ENCODE data around the gene SLC38A10.

Gene SLC38A10

GRCh38 chr17:81204578-81204977 lies 90.5 kb downstream of the SLC38A10 start:
- H3K4me1 Mint-ChIP-seq (ENCODE audit: low read depth): peaks cover 12% of the 10 kb centered on the region
- no peak overlapping the region for H3K4me3 Mint-ChIP-seq
- H3K9me3 Mint-ChIP-seq: no peaks in the 10 kb centered on the region
- no peaks in the 10 kb centered on the region for H3K27me3 Mint-ChIP-seq
- intact Hi-C loops (cut with micrococcal nuclease): no loop called here
- no peak overlapping the region for H3K27ac Mint-ChIP-seq
- H3K36me3 Mint-ChIP-seq (ENCODE audit: low read depth): peaks cover 76% of the 10 kb centered on the region

GRCh38 chr17:81203136-81203535 lies 92.0 kb downstream of the SLC38A10 start:
- H3K27me3 Mint-ChIP-seq: no peaks in the 10 kb centered on the region
- H3K27ac Mint-ChIP-seq: no peak overlapping the region
- intact Hi-C loops (cut with micrococcal nuclease): no loop called here
- peaks cover 84% of the 10 kb centered on the region for H3K36me3 Mint-ChIP-seq (ENCODE audit: low read depth)
- no peaks in the 10 kb centered on the region for H3K9me3 Mint-ChIP-seq
- no peak overlapping the region for H3K4me3 Mint-ChIP-seq
- H3K4me1 Mint-ChIP-seq (ENCODE audit: low read depth): peaks cover 12% of the 10 kb centered on the region

DNA sequence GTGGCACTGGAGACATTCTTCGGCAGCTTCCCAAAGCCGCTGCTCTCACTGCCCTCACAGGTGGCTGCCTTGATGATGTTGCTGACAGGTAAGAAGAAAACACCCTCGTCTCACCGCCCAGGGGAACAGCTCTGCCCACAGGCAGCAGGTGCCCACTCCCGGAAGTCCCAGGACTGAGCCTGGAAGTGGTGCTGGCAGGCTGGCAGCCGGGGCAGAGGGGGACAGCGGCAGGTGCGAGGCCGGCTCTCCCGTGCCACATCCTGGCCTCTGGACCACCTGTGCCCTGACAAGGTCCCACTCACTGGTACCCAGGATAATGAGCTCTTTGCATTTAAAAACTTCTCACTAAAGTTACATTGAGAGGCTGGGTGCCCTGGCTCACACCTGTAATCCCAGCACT lies 92.8 kb downstream of the SLC38A10 start:
- Mint-ChIP-seq H3K27ac (no peak overlapping the region), H3K4me1 (ENCODE audit: low read depth) (peaks cover 5% of the 10 kb centered on the region), H3K4me3 (no peak overlapping the region), H3K36me3 (ENCODE audit: low read depth) (peaks cover 84% of the 10 kb centered on the region), H3K9me3 (no peaks in the 10 kb centered on the region), H3K27me3 (no peaks in the 10 kb centered on the region)
- intact Hi-C loops (cut with micrococcal nuclease): no loop called here

DNA sequence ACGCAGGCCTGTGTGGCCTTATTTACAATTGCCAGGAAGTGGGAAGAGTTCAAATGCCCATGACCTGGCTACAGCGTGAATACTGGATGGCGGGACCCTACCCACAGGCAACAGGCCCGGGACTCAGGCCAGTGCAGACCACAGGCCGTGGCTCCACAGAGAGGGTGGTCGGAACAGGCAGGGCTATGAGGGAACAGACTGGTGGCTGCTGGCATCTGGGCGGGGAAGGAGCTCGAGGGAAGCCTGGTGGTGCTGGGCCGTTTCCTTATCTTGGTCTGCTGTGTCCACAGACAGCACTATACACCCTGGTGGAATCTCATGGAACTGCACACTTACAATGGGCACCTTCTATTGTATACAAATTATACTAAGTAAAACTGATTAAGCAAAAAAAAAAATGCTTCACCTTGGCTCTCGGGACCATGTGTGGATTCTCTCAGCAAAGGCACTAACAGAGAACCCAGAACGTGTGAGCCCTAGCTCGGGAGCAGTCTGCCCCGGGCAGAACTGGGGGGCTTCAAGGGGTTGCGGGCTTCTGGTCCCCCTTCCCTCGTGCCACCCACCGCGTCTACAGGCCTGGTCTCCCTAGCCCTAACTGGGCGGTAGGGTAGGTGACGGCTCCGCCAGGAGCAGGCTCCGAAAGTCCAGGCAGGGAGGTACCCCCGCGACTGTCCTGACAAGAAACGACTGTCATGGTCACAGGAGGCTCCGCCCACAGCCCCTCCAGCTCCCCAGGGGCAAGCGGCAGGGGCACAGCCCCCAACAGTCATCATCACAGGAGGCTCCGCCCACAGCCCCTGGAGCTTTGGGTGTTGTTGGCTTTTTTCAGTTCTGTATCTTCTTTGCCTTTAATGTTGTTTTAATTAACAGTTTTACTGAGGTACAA lies 94.2 kb downstream of the SLC38A10 start:
- Mint-ChIP-seq H3K27ac (no peak overlapping the region), H3K4me3 (no peak overlapping the region), H3K36me3 (ENCODE audit: low read depth) (peaks cover 85% of the 10 kb centered on the region), H3K9me3 (no peaks in the 10 kb centered on the region), H3K27me3 (no peaks in the 10 kb centered on the region), H3K4me1 (ENCODE audit: low read depth) (peaks cover 5% of the 10 kb centered on the region)
- intact Hi-C loops (cut with micrococcal nuclease): loop anchor here (1.0 kb wide), 1 partner anchor 59 kb away; no protein-coding TSS in a partner anchor

DNA sequence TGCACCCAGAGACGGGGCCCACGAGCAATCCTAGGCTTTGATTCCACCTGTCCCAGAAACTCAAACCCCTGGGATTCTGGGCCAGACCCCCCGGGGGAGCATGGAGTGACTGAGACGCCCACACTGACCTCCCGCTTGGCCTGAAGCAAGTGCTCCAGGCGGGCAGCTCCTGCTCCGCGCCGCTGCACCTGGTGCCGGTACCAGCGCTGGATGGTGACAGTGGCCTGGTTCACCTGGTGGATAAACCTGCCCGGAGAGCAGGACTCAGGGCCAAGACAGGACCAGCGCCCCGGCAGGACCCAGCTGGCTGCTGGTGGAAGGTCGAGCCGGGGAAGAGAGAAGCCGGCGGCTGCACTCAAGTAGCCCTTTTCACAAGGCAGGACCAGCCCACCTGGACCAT lies 94.9 kb downstream of the SLC38A10 start:
- H3K27ac Mint-ChIP-seq: no peak overlapping the region
- no peaks in the 10 kb centered on the region for H3K9me3 Mint-ChIP-seq
- H3K4me3 Mint-ChIP-seq: no peak overlapping the region
- peaks cover 84% of the 10 kb centered on the region for H3K36me3 Mint-ChIP-seq (ENCODE audit: low read depth)
- H3K27me3 Mint-ChIP-seq: no peaks in the 10 kb centered on the region
- H3K4me1 Mint-ChIP-seq (ENCODE audit: low read depth): peaks cover 5% of the 10 kb centered on the region
- intact Hi-C loops (cut with micrococcal nuclease): loop anchor here (1.0 kb wide), 1 partner anchor 58 kb away; no protein-coding TSS in a partner anchor

DNA sequence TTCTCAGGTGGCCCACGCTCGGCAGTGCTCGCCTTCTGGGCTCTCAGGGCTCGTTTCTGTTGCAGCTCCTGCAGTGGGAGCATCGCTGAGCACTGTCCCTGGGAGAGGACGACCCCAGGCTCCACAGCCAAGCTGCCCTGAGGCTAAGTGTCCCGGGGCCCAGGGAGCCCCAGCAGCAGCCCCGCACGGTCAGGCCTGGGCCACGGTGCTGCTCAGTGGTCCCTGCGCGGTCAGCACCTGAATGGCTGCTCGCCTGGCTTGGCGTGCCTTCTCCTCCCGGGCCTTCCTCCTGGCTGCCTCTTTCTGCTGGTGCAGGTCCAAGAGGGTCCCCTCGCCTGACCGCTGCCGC lies 95.7 kb downstream of the SLC38A10 start:
- H3K27me3 Mint-ChIP-seq: no peaks in the 10 kb centered on the region
- peaks cover 5% of the 10 kb centered on the region for H3K4me1 Mint-ChIP-seq (ENCODE audit: low read depth)
- H3K36me3 Mint-ChIP-seq (ENCODE audit: low read depth): peaks cover 84% of the 10 kb centered on the region
- H3K4me3 Mint-ChIP-seq: no peak overlapping the region
- H3K9me3 Mint-ChIP-seq: no peaks in the 10 kb centered on the region
- H3K27ac Mint-ChIP-seq: no peak overlapping the region
- intact Hi-C loops (cut with micrococcal nuclease): no loop called here

- Mint-ChIP-seq H3K36me3 (ENCODE audit: low read depth) (peaks cover 84% of the 10 kb centered on the region), H3K4me3 (no peak overlapping the region), H3K27ac (no peak overlapping the region), H3K27me3 (no peaks in the 10 kb centered on the region), H3K4me1 (ENCODE audit: low read depth) (peaks cover 5% of the 10 kb centered on the region), H3K9me3 (no peaks in the 10 kb centered on the region)
- intact Hi-C loops (cut with micrococcal nuclease): no loop called here
These were observed 96.2 kb downstream of the SLC38A10 start for GRCh38 chr17:81198826-81199481.

- H3K4me1 Mint-ChIP-seq (ENCODE audit: low read depth): peaks cover 5% of the 10 kb centered on the region
- peaks cover 84% of the 10 kb centered on the region for H3K36me3 Mint-ChIP-seq (ENCODE audit: low read depth)
- no peak overlapping the region for H3K4me3 Mint-ChIP-seq
- H3K9me3 Mint-ChIP-seq: no peaks in the 10 kb centered on the region
- intact Hi-C loops (cut with micrococcal nuclease): no loop called here
- H3K27me3 Mint-ChIP-seq: no peaks in the 10 kb centered on the region
- H3K27ac Mint-ChIP-seq: no peak overlapping the region
These were observed 97.1 kb downstream of the SLC38A10 start for GRCh38 chr17:81197831-81198490.

GRCh38 chr17:81197409-81197795 lies 97.7 kb downstream of the SLC38A10 start:
- intact Hi-C loops (cut with micrococcal nuclease): no loop called here
- Mint-ChIP-seq H3K27me3 (no peaks in the 10 kb centered on the region), H3K27ac (no peak overlapping the region), H3K9me3 (no peaks in the 10 kb centered on the region), H3K4me1 (ENCODE audit: low read depth) (peaks cover 5% of the 10 kb centered on the region), H3K4me3 (no peak overlapping the region), H3K36me3 (ENCODE audit: low read depth) (peaks cover 81% of the 10 kb centered on the region)

- intact Hi-C loops (cut with micrococcal nuclease): no loop called here
- H3K9me3 Mint-ChIP-seq: no peaks in the 10 kb centered on the region
- H3K4me1 Mint-ChIP-seq (ENCODE audit: low read depth): peaks cover 5% of the 10 kb centered on the region
- no peaks in the 10 kb centered on the region for H3K27me3 Mint-ChIP-seq
- peaks cover 81% of the 10 kb centered on the region for H3K36me3 Mint-ChIP-seq (ENCODE audit: low read depth)
- H3K27ac Mint-ChIP-seq: no peak overlapping the region
- no peak overlapping the region for H3K4me3 Mint-ChIP-seq
These were observed 98.3 kb downstream of the SLC38A10 start for GRCh38 chr17:81196505-81197408.

- Mint-ChIP-seq H3K9me3 (no peaks in the 10 kb centered on the region), H3K4me1 (ENCODE audit: low read depth) (peaks cover 5% of the 10 kb centered on the region), H3K27me3 (no peaks in the 10 kb centered on the region), H3K36me3 (ENCODE audit: low read depth) (peaks cover 86% of the 10 kb centered on the region), H3K4me3 (no peak overlapping the region), H3K27ac (no peak overlapping the region)
- intact Hi-C loops (cut with micrococcal nuclease): no loop called here
These were observed 99.1 kb downstream of the SLC38A10 start for GRCh38 chr17:81195941-81196495.

All from dendritic cell treated with granulocyte-macrophage colony-stimulating factor and Interleukin-4, amounts not matched to agents 40 ng/mL and 50 ng/mL, for 4 days (primary cell).